ENCODE results near the gene MLF2.
"Not testable (repeated sequence)": the region's sequence is repeated elsewhere in the genome, so short reads cannot be mapped to it uniquely, and the experiment has no call there.

- not testable (repeated sequence) for TF ChIP-seq POLR2A (IDR thresholded peaks at IDR 0.05; ENCODE audit: low read length); GATA1 (IDR thresholded peaks at IDR 0.05; ENCODE audit: low read depth, low read length)
Observed at GRCh38 chr12:6743300-6743699, 9.6 kb downstream of the MLF2 start.

Data from erythroblast (primary cell).